ENCODE measurements around the gene RIMS1.

DNA sequence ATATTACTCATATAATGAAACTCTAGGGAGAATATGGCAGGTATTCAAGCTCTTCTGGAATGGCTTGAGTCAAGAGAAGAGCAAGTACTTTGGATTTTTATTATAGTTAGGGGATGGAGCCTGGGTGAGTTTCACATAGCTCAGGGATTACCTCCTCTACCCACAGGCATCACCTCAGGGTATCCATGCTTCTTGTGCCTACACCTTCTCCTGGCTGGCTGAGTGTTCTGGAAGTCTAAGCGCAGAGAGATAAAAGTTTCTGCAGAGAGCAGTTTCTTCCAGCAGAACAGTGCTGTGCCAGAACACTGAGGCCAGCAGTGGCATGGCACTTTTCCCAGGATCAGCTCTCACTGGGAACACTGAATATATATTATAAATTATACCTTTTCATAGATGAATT lies 535.8 kb downstream of the RIMS1 start:
- TF ChIP-seq, protein P1, sequence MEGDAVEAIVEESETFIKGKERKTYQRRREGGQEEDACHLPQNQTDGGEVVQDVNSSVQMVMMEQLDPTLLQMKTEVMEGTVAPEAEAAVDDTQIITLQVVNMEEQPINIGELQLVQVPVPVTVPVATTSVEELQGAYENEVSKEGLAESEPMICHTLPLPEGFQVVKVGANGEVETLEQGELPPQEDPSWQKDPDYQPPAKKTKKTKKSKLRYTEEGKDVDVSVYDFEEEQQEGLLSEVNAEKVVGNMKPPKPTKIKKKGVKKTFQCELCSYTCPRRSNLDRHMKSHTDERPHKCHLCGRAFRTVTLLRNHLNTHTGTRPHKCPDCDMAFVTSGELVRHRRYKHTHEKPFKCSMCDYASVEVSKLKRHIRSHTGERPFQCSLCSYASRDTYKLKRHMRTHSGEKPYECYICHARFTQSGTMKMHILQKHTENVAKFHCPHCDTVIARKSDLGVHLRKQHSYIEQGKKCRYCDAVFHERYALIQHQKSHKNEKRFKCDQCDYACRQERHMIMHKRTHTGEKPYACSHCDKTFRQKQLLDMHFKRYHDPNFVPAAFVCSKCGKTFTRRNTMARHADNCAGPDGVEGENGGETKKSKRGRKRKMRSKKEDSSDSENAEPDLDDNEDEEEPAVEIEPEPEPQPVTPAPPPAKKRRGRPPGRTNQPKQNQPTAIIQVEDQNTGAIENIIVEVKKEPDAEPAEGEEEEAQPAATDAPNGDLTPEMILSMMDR (IDR thresholded peaks at IDR 0.05; ENCODE audit: insufficient read depth, low read length, poor library complexity, severe bottlenecking): no peak
- TF ChIP-seq EZH2phosphoT487 (conservative IDR thresholded peaks at IDR 0.05; ENCODE audit: low read length): no peak

All from SU-DHL-6 (cell line).